Ammon's horn (tissue), 1 donor: ENCODE data around the gene KLRD1.
"Not testable (repeated sequence)": the region's sequence is repeated elsewhere in the genome, so short reads cannot be mapped to it uniquely, and the experiment has no call there.

ENCODE experiments used
- DNase-seq: peaks from one replicate; pipeline ENCODE4 v3.0.0-alpha.2; 2016; ENCODE audit warnings: low spot score

KLRD1 gene

GRCh38 chr12:10307630-10308029, at the start of gene KLRD1:
Gene KLRD1, plus strand, starts transcription at chr12:10307870. Its CDS starts 208 bp downstream, at chr12:10308078.
- DNase-seq, result no peak

- no peak for DNase-seq
These were observed 46.7 kb upstream of the KLRD1 start for GRCh38 chr12:10260927-10261326.

- no peak for DNase-seq
These were observed 39.6 kb upstream of the KLRD1 start for GRCh38 chr12:10268037-10268436.

- DNase-seq, result no peak
These were observed 35.2 kb upstream of the KLRD1 start for GRCh38 chr12:10272467-10272866.

GRCh38 chr12:10276774-10277173, 30.9 kb upstream of the KLRD1 start:
- no peak for DNase-seq

- DNase-seq, result no peak
These were observed 29.6 kb upstream of the KLRD1 start for GRCh38 chr12:10278104-10278503.

- DNase-seq, result no peak
These were observed 27.7 kb upstream of the KLRD1 start for GRCh38 chr12:10279937-10280336.

- DNase-seq, result peak; percentile 3
These were observed 24.6 kb upstream of the KLRD1 start for GRCh38 chr12:10283027-10283426.

- no peak for DNase-seq
These were observed 21.8 kb upstream of the KLRD1 start for GRCh38 chr12:10285919-10286318.

GRCh38 chr12:10289005-10289754, 18.5 kb upstream of the KLRD1 start:
- DNase-seq, result no peak

GRCh38 chr12:10291030-10291429, 16.6 kb upstream of the KLRD1 start:
- DNase-seq, result no peak

- DNase-seq, result no peak
These were observed 14.5 kb upstream of the KLRD1 start for GRCh38 chr12:10293151-10293550.

GRCh38 chr12:10293570-10294227, 14.0 kb upstream of the KLRD1 start:
- no peak for DNase-seq

GRCh38 chr12:10301103-10301502, 6.6 kb upstream of the KLRD1 start:
- DNase-seq, result no peak

GRCh38 chr12:10304161-10304574, 3.5 kb upstream of the KLRD1 start:
- no peak for DNase-seq

- no peak for DNase-seq
These were observed 2.3 kb upstream of the KLRD1 start for GRCh38 chr12:10305411-10305810.

GRCh38 chr12:10310926-10311720, 3.5 kb downstream of the KLRD1 start:
- peak; percentile 22 for DNase-seq

GRCh38 chr12:10319388-10319787, 11.7 kb downstream of the KLRD1 start:
- DNase-seq, result no peak

GRCh38 chr12:10320643-10321042, 13.0 kb downstream of the KLRD1 start:
- no peak for DNase-seq

- DNase-seq, result not testable (repeated sequence)
These were observed 21.0 kb downstream of the KLRD1 start for GRCh38 chr12:10328691-10329090.

GRCh38 chr12:10331642-10332239, 24.1 kb downstream of the KLRD1 start:
- peak; percentile 81 for DNase-seq

GRCh38 chr12:10336196-10336595, 28.5 kb downstream of the KLRD1 start:
- DNase-seq, result not testable (repeated sequence)
